HUES48 (cell line): ENCODE data around the gene POLDIP3.
"Not testable (repeated sequence)": the region's sequence is repeated elsewhere in the genome, so short reads cannot be mapped to it uniquely, and the experiment has no call there.

Experiments
- H3K27ac ChIP-seq: one replicate; pipeline ENCODE4 v1.7.0; 2013; ENCODE audit warnings: low read depth, low read length, inconsistent platforms
- H3K27me3 ChIP-seq: 2 replicates; pipeline ENCODE4 v1.6.1; 2013; ENCODE audit warnings: mild to moderate bottlenecking, low read length; ENCODE audit not compliant: control insufficient read depth, insufficient read depth
- H3K36me3 ChIP-seq: 2 replicates; pipeline ENCODE4 v1.6.1; 2013; ENCODE audit warnings: low read length; ENCODE audit not compliant: control insufficient read depth, insufficient read depth
- H3K4me1 ChIP-seq: 2 replicates; pipeline ENCODE4 v1.6.1; 2013; ENCODE audit warnings: mild to moderate bottlenecking, low read length; ENCODE audit not compliant: control insufficient read depth, insufficient read depth
- H3K4me3 ChIP-seq: 2 replicates; pipeline ENCODE4 v1.5.1; 2013; ENCODE audit warnings: mild to moderate bottlenecking, low read depth, low read length
- H3K9ac ChIP-seq: 2 replicates; pipeline ENCODE4 v1.6.1; 2013; ENCODE audit warnings: mild to moderate bottlenecking, low read depth, low read length, moderate library complexity
- H3K9me3 ChIP-seq: 2 replicates; pipeline ENCODE4 v1.6.1; 2013; ENCODE audit warnings: low read length; ENCODE audit not compliant: control insufficient read depth, insufficient read depth

Gene POLDIP3

GRCh38 chr22:42581762-42582716 lies 32.6 kb downstream of the POLDIP3 start:
- Histone ChIP-seq H3K4me3 (peak overlapping the region; percentile 87), H3K9ac (peak overlapping the region; percentile 89), H3K27ac (peak overlapping the region; percentile 75), H3K9me3 (no peaks in the 10 kb centered on the region), H3K4me1 (0 out of 2 replicates have a peak, but pooled peaks cover 6% of the 10 kb centered on the region), H3K36me3 (peaks cover 68% of the 10 kb centered on the region), H3K27me3 (no peaks in the 10 kb centered on the region)

- Histone ChIP-seq H3K36me3 (peaks cover 64% of the 10 kb centered on the region), H3K27ac (peak overlapping the region; percentile 75), H3K9ac (peak overlapping the region; percentile 89), H3K4me3 (peak overlapping the region; percentile 87)
- not testable (repeated sequence) for H3K4me1 ChIP-seq, H3K9me3 ChIP-seq, H3K27me3 ChIP-seq
Observed at GRCh38 chr22:42581194-42581761, 33.4 kb downstream of the POLDIP3 start.

DNA sequence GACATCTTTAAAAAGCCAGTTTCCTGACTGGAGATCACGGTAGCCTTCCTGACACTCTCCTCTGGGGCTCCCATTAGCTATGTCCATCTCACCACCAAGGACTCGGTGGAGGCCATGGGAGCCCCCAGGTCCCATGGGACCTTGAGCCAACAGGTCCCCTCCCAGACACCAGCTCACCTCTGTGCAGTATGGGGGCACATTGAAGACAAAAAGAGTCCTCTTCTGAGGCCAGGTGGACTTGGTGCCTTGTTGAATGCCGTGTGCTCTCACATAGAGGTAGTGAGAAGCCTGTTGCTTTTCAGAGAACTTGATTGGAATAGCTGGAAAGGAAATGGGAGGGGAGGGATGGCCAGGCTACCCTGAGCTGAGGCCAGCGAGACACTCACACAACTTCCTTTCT lies 34.6 kb downstream of the POLDIP3 start:
- H3K27ac ChIP-seq, H3K4me1 ChIP-seq, H3K9ac ChIP-seq, H3K27me3 ChIP-seq, H3K4me3 ChIP-seq, H3K9me3 ChIP-seq: not testable (repeated sequence)
- peaks cover 51% of the 10 kb centered on the region for H3K36me3 ChIP-seq

DNA sequence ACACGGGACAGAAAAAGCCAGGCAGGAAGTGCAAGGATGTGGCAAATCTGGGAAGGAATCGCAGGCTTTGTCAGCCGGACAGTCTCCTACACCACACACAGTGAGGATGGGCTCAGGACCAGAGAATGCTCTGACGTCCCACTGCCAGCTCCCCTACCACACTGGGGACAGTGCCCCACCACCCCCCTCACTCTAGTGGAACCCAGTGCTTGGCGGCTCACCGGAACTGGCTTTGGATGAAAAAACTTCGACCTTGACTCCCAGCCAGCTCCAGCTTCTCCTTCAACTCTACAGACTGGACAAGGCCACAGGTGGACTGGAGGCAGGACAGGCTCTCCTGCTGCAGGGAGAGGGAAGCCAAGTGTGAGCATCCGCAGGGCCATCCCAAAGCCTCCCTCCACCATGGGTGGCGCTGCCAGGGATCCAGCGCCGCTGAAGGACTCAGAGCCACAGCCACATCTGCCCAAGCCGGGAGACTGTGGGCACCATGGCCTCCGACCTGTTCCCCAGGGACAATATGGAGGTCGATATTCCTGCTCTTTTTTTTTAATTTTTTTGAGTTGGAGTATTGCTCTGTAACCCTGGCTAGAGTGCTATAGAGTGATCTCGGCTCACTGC lies 37.0 kb downstream of the POLDIP3 start:
- H3K27ac ChIP-seq, result no peak overlapping the region
- H3K4me3 ChIP-seq, result no peak overlapping the region
- 0 out of 2 replicates have a peak, but pooled peaks cover 6% of the 10 kb centered on the region for H3K4me1 ChIP-seq
- peaks cover 47% of the 10 kb centered on the region for H3K36me3 ChIP-seq
- no peak overlapping the region for H3K9ac ChIP-seq
- H3K27me3 ChIP-seq, result no peaks in the 10 kb centered on the region
- no peaks in the 10 kb centered on the region for H3K9me3 ChIP-seq

DNA sequence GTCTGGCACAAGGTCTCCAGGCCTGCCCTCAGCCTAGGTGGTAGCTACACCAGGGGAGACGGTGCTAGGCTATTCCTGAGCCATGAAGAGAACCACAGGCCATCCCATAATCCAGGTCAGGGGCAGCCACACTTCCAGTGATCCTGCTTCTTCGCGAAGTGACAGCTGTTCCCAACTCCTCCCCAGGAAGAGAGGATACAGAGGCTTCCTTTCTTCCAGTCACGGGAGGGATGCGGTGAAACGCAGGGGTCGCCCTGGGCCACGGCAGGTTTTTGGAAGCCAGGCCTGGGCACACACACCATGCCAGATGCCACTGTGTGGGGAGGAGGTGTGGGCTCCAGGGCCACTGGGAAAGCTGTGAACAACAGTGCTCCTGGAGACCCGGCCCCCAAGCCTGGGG lies 37.5 kb downstream of the POLDIP3 start:
- peaks cover 52% of the 10 kb centered on the region for H3K36me3 ChIP-seq
- H3K27ac ChIP-seq, H3K27me3 ChIP-seq, H3K9me3 ChIP-seq, H3K4me1 ChIP-seq, H3K9ac ChIP-seq, H3K4me3 ChIP-seq: not testable (repeated sequence)

DNA sequence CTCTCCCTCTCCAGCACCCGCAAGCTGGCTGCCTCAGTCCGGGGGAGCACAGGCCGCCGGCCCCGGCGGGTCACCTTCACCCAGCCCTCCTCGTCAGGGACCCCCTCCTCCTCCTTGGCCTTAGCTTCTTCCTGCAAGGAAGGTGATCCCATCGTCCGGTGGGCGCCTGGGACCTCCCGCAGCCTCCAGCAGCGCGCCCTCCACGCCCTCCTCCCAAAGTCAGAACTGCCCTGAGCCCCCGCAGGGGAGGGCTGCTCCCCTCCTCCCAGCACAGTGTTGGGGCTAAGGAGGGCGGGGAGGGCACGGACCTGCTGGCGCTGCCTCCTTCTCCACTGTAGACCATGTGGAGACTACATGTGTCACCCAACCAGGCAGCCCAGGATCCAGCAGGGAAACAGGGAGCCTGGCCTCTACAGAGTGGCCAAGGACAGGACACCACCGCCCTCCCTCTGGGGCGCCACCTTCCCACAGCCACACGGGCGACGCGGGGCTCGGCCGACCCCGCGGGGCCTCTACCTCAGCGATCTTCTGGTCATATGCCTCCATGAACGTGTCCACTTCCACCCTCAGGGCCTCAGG lies 38.6 kb downstream of the POLDIP3 start:
- not testable (repeated sequence) for H3K27ac ChIP-seq, H3K27me3 ChIP-seq, H3K9me3 ChIP-seq, H3K4me3 ChIP-seq, H3K9ac ChIP-seq, H3K4me1 ChIP-seq
- H3K36me3 ChIP-seq, result peaks cover 56% of the 10 kb centered on the region

DNA sequence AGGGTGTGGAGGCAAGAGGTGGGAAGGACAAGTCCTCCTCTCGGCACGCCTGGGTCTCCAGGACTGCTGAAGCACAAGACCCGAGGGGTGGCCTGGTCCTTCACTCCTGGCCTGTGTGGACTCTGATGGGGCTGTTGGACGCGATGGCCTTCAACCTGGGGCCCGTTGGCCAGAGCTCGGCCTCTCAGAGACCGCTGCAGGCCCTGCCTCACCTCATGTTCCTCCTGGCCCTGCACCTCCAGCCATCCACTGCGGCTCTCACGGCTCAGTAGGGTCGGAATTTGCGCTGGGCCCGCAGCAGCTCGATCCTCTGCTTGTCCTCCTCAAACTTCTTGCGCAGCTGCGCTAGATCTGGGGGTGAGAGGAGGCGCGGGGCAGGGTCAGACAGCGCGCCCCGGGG lies 40.2 kb downstream of the POLDIP3 start:
- peaks cover 49% of the 10 kb centered on the region for H3K36me3 ChIP-seq
- H3K9me3 ChIP-seq, H3K27ac ChIP-seq, H3K4me3 ChIP-seq, H3K27me3 ChIP-seq, H3K4me1 ChIP-seq, H3K9ac ChIP-seq: not testable (repeated sequence)

DNA sequence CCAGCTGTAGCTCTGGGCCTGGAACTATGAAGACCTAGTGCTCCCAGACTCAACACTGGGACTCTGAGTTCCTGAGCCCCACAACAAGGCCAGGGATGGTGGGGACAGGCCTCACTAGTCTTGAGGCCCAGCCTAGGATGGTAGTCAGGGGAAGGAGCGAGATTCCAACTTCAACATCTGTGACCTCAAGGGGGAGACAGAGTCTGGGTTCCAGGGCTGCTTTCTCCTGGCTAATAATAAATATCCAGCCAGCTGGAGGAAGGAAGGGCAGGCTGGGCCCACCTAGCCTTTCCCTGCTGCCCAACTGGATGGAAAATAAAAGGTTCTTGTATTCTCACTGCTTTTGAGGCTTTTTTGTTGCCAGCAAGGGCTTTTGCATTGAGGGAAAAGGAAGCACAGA lies 40.6 kb downstream of the POLDIP3 start:
- H3K9me3 ChIP-seq, H3K4me1 ChIP-seq, H3K27ac ChIP-seq, H3K4me3 ChIP-seq, H3K27me3 ChIP-seq, H3K9ac ChIP-seq: not testable (repeated sequence)
- peaks cover 46% of the 10 kb centered on the region for H3K36me3 ChIP-seq

DNA sequence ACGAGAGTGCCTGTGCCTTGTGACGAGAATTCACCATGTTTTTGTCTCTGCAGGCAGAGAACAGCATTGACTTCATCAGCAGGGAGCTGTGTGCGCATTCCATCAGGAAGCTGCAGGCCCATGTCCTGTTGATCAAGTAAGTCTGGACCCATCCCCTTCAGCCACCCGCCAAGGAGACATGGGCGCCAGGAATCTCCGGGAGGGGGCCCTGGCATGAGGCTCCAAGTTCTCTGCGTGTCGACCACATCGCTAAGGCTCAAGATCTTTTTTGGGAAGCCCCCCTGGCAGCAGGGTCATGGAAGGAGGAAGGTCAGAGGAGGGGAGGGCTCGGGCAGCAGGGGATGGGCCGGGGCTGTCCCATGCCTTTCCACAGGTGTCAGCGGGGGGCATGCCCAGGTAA lies 43.6 kb downstream of the POLDIP3 start:
- not testable (repeated sequence) for H3K4me1 ChIP-seq, H3K4me3 ChIP-seq, H3K27ac ChIP-seq, H3K9ac ChIP-seq, H3K9me3 ChIP-seq, H3K27me3 ChIP-seq
- peaks cover 25% of the 10 kb centered on the region for H3K36me3 ChIP-seq

DNA sequence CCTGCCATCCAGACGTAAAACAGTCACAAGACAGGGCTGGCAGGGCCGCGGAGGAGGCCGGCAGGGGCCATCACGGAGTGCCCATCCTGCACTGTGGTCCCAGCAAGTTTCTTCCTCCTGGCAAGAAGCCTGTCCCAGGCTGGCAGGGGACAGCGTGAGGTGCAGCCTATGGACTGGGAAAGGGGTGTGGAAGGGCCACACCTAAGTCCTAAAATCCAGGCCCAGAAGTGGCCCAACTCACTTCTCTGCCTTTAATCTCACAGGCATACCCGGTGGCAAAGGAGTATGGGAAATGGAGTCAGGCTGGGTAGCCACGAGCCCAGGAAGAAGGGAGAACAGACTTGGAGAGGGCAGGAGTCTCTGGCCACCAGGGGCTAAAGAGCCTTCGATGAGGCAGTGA lies 44.1 kb downstream of the POLDIP3 start:
- peaks cover 25% of the 10 kb centered on the region for H3K36me3 ChIP-seq
- not testable (repeated sequence) for H3K9ac ChIP-seq, H3K27me3 ChIP-seq, H3K9me3 ChIP-seq, H3K4me3 ChIP-seq, H3K27ac ChIP-seq, H3K4me1 ChIP-seq

- H3K4me1 ChIP-seq, H3K4me3 ChIP-seq, H3K27ac ChIP-seq, H3K9ac ChIP-seq, H3K9me3 ChIP-seq, H3K27me3 ChIP-seq: not testable (repeated sequence)
- peaks cover 11% of the 10 kb centered on the region for H3K36me3 ChIP-seq
Observed at GRCh38 chr22:42567950-42568349, 46.7 kb downstream of the POLDIP3 start.
